Measurements from ENCODE around the gene STAB1.

DNA sequence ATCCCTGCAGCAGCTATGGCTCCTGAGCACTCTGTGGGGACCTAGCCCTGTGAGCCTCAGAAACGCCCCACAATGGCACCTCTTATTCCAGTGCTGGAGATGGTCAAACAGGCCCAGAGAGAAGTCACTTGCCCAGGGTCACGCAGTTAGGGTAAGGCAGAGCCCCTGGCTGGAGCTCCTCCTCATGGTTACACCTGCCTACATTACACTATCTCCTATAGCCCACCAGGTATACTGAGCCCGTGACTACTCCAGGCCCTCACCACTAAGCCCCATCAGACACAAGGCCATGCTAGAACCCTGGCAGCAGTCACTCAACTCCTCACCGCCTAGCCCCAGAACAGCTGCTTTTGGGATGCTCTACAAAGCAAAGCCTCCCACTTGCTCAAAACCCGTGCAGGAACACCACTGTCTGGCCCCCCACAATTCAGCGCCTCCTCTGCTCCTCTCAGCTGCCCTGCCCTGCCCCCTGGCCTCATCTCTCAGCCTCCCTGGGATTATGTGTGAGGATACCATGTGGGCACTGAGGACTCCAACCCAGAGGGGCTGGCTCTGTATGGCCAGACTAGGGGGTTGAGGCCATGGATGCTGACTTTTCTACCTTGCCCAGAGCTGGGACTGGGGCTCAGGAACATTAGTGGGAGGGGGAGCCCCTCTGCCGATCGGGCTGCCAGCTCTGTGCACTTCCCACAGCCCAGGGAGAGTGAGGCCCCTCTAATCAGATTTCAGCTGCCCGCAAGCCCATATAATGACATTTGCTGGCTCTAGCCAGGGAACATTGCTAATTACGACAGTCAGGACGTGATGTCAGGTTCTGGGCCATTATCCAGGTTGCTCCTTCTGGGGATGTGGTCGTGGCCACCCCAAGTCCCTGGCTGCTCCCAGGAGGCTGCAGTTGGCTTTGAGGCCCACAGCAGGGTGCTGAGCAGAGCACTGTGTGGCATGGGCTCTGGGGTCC is 34.5 kb downstream of the STAB1 start:
- TF ChIP-seq, protein P1, sequence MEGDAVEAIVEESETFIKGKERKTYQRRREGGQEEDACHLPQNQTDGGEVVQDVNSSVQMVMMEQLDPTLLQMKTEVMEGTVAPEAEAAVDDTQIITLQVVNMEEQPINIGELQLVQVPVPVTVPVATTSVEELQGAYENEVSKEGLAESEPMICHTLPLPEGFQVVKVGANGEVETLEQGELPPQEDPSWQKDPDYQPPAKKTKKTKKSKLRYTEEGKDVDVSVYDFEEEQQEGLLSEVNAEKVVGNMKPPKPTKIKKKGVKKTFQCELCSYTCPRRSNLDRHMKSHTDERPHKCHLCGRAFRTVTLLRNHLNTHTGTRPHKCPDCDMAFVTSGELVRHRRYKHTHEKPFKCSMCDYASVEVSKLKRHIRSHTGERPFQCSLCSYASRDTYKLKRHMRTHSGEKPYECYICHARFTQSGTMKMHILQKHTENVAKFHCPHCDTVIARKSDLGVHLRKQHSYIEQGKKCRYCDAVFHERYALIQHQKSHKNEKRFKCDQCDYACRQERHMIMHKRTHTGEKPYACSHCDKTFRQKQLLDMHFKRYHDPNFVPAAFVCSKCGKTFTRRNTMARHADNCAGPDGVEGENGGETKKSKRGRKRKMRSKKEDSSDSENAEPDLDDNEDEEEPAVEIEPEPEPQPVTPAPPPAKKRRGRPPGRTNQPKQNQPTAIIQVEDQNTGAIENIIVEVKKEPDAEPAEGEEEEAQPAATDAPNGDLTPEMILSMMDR (IDR thresholded peaks at IDR 0.05), result no peak
- TF ChIP-seq POLR2A (IDR thresholded peaks at IDR 0.05), result no peak
